Mesenchymal stem cell (in vitro differentiated cells and primary cell): ENCODE results near the gene SERPINE1.

Experiments used
- DNase-seq: peaks from one replicate; pipeline ENCODE4 v3.0.0-alpha.2; 2013
- H2AFZ ChIP-seq: one replicate; pipeline ENCODE4 v1.6.1; 2013; ENCODE audit warnings: low read depth, mild to moderate bottlenecking, control low read depth, inconsistent platforms, low read length, moderate library complexity
- H2AK5ac ChIP-seq: 2 replicates; pipeline ENCODE4 v1.6.1; 2013; ENCODE audit warnings: low read length, moderate library complexity, mild to moderate bottlenecking, inconsistent platforms; ENCODE audit not compliant: severe bottlenecking
- H2BK120ac ChIP-seq: one replicate; pipeline ENCODE4 v1.6.1; 2013; ENCODE audit warnings: low read depth, mild to moderate bottlenecking, inconsistent platforms, low read length, moderate library complexity
- H2BK12ac ChIP-seq, 2 experiments: one replicate each; pipeline ENCODE4 v1.6.1; 2013; ENCODE audit warnings: inconsistent platforms in 2 of 2, low read length in 2 of 2, mild to moderate bottlenecking in 2 of 2, moderate library complexity in 2 of 2, control low read depth in 1 of 2
- H2BK15ac ChIP-seq: one replicate; pipeline ENCODE4 v1.6.1; 2013; ENCODE audit warnings: mild to moderate bottlenecking, low read depth, inconsistent platforms; ENCODE audit not compliant: poor library complexity, severe bottlenecking
- H2BK5ac ChIP-seq: 2 replicates; pipeline ENCODE4 v1.6.1; 2013; ENCODE audit warnings: low read depth, mild to moderate bottlenecking, low read length, control low read depth, inconsistent platforms; ENCODE audit not compliant: poor library complexity, severe bottlenecking
- H3K14ac ChIP-seq, 2 experiments: one replicate each; pipeline ENCODE4 v1.6.1; 2013; ENCODE audit warnings: inconsistent platforms in 2 of 2, low read length in 2 of 2, control low read depth in 1 of 2, mild to moderate bottlenecking in 1 of 2, moderate library complexity in 1 of 2
- H3K18ac ChIP-seq, 2 experiments: one replicate each; pipeline ENCODE4 v1.6.1; 2013; ENCODE audit warnings: inconsistent platforms in 2 of 2, low read length in 2 of 2, control low read depth in 1 of 2, low read depth in 1 of 2, mild to moderate bottlenecking in 1 of 2
- H3K23ac ChIP-seq, 2 experiments: one replicate each; pipeline ENCODE4 v1.6.1; 2013; ENCODE audit warnings: inconsistent platforms in 2 of 2, low read length in 2 of 2, mild to moderate bottlenecking in 2 of 2, moderate library complexity in 2 of 2, control low read depth in 1 of 2
- H3K27ac ChIP-seq: 2 replicates; pipeline ENCODE4 v1.5.1; 2013; ENCODE audit warnings: mild to moderate bottlenecking, moderate library complexity, low read length, control low read depth, inconsistent platforms; ENCODE audit not compliant: poor library complexity, severe bottlenecking
- H3K27me3 ChIP-seq, 2 experiments: 2 replicates each; pipeline versions ENCODE4 v1.6.1 to v1.7.0; 2013; ENCODE audit warnings: low read length in 2 of 2, mild to moderate bottlenecking in 2 of 2, moderate library complexity in 2 of 2, control low read depth in 1 of 2, inconsistent platforms in 1 of 2; ENCODE audit not compliant: control insufficient read depth in 1 of 2, insufficient read depth in 1 of 2
- H3K36me3 ChIP-seq, 2 experiments: 2 replicates each; pipeline versions ENCODE4 v1.6.1 to v1.7.0; 2013; ENCODE audit warnings: low read length in 2 of 2, control low read depth in 1 of 2, inconsistent platforms in 1 of 2, low read depth in 1 of 2, mild to moderate bottlenecking in 1 of 2; ENCODE audit not compliant: insufficient read depth in 2 of 2, control insufficient read depth in 1 of 2
- H3K4ac ChIP-seq, 2 experiments: one replicate each; pipeline ENCODE4 v1.6.1; 2013; ENCODE audit warnings: inconsistent platforms in 2 of 2, low read length in 2 of 2, mild to moderate bottlenecking in 2 of 2, moderate library complexity in 2 of 2, control low read depth in 1 of 2, low read depth in 1 of 2
- H3K4me1 ChIP-seq: 2 replicates; pipeline ENCODE4 v1.6.1; 2013; ENCODE audit warnings: low read depth, low read length, control low read depth; ENCODE audit not compliant: control insufficient read depth, insufficient read depth
- H3K4me2 ChIP-seq: 2 replicates; pipeline ENCODE4 v1.6.1; 2013; ENCODE audit warnings: low read length, mild to moderate bottlenecking, inconsistent platforms; ENCODE audit not compliant: poor library complexity, severe bottlenecking
- H3K4me3 ChIP-seq, 2 experiments: 2 replicates each; pipeline versions ENCODE4 v1.5.1 to v1.7.0; 2013; ENCODE audit warnings: low read length in 2 of 2, mild to moderate bottlenecking in 2 of 2, control low read depth in 1 of 2, low read depth in 1 of 2; ENCODE audit not compliant: insufficient read depth in 1 of 2
- H3K79me1 ChIP-seq: replicated peaks from 2 replicates; pipeline ENCODE4 v1.6.1; 2013; ENCODE audit warnings: mild to moderate bottlenecking, control low read depth, low read length, inconsistent platforms; ENCODE audit not compliant: poor library complexity, severe bottlenecking
- H3K9ac ChIP-seq: 2 replicates; pipeline ENCODE4 v1.7.0; 2013; ENCODE audit warnings: mild to moderate bottlenecking, low read length, moderate library complexity
- H3K9me3 ChIP-seq: 2 replicates; pipeline ENCODE4 v1.7.0; 2013; ENCODE audit warnings: mild to moderate bottlenecking, low read length; ENCODE audit not compliant: control insufficient read depth
- H4K8ac ChIP-seq: one replicate; pipeline ENCODE4 v1.6.1; 2013; ENCODE audit warnings: inconsistent platforms, mild to moderate bottlenecking, low read length, moderate library complexity
- H4K91ac ChIP-seq: one replicate; pipeline ENCODE4 v1.6.1; 2013; ENCODE audit warnings: mild to moderate bottlenecking, low read length, inconsistent platforms
- WGBS: methylation state at CpG from one replicate; pipeline ENCODE4 v1.1.7; 2013; ENCODE audit warnings: mixed read lengths; 5-methylcytosine and 5-hydroxymethylcytosine counted together

SERPINE1 gene

DNA sequence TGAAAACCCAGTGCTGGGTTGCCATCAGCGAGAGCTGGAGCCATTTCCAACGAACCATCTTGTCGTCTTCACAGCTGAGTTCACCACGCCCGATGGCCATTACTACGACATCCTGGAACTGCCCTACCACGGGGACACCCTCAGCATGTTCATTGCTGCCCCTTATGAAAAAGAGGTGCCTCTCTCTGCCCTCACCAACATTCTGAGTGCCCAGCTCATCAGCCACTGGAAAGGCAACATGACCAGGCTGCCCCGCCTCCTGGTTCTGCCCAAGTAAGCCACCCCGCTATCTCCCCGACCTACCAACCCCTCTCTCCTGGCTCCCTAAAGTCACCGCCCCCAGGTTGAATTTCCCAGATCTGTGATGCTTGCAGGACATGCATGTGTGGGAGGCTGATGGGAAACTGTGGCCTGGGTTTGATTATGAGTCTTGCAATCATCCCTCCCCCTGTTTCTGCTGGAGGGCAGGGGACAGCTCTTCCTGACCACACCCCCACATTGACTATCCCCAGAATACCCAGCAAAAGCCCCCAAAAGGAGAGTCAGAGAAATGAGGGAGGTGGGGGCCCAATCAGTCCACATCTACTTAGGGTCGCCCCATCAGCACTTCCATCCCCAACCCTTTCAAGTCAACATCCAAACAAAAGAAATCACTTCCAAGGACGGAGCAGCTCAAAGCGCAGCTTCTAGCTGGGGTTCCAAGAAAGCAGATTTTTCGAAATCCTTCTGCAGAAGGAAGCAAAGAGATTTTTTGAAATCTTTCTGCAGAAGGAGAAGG, 6.9 kb downstream of the SERPINE1 start:
- 75% methylated on average over 13 of the region's 15 CpGs for WGBS
- Histone ChIP-seq H2BK120ac (peak overlapping the region; percentile 37), H3K4me2 (no peak overlapping the region), H3K4me3 (peak overlapping the region; percentile 10 to 37), H3K36me3 (peaks cover 58 to 74% of the 10 kb centered on the region in 2 experiments), H3K18ac (peak overlapping the region in 1 of 2 experiments; percentile 58), H3K4me1 (peaks cover 23% of the 10 kb centered on the region), H3K9me3 (no peaks in the 10 kb centered on the region), H4K91ac (peak overlapping the region; percentile 9), H3K27me3 (no peaks in the 10 kb centered on the region), H3K79me1 (peaks cover 6% of the 10 kb centered on the region), H3K4ac (peak overlapping the region; percentile 2 to 20), H2AFZ (no peak overlapping the region), H3K9ac (peak overlapping the region; percentile 76), H3K14ac (peak overlapping the region in 1 of 2 experiments; percentile 14), H2AK5ac (peak overlapping the region; percentile 56), H3K27ac (peak overlapping the region; percentile 44), H2BK15ac (peak overlapping the region; percentile 40), H2BK5ac (no peak overlapping the region), H4K8ac (peak overlapping the region; percentile 27), H3K23ac (peak overlapping the region in 1 of 2 experiments; percentile 20), H2BK12ac (peak overlapping the region in 1 of 2 experiments; percentile 64)
- DNase-seq: peak; percentile 70

DNA sequence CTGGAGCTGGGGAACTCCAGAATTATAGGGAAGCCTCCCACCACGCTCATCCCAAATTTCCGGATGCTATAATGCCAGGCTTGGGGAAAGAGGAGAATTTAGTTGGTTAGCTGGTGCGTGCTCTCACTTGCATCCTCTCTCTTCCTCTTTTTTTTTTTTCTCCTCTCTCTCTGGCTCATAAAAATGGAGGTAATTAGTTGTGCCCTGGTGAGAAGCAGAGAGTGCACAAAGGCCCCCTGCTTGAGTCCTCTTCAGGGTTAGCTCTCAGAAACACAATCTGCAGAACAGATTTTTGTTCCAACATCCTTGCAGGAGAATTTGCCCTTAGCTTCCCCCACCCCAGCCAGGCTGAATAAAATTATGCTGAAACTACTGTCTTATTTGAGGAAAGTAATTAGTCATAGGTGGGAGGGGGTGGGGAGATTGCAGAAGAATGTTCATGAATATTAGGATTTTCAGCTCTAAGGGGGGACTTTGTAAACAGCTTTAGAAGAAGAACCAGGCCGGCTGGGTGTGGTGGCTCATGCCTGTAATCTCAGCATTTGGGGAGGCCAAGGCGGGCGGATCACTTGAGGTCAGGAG, 7.6 kb downstream of the SERPINE1 start:
- H3K79me1 ChIP-seq: peaks cover 6% of the 10 kb centered on the region
- no peak overlapping the region for H4K91ac ChIP-seq
- peak overlapping the region in 1 of 2 experiments; percentile 20 for H3K23ac ChIP-seq
- H2BK15ac ChIP-seq: no peak overlapping the region
- H2AK5ac ChIP-seq: peak overlapping the region; percentile 56
- H3K18ac ChIP-seq: no peak overlapping the region
- peak overlapping the region; percentile 76 for H3K9ac ChIP-seq
- H3K4me2 ChIP-seq: no peak overlapping the region
- peaks cover 58 to 74% of the 10 kb centered on the region in 2 experiments for H3K36me3 ChIP-seq
- peak; percentile 64 for DNase-seq
- peak overlapping the region; percentile 44 for H3K27ac ChIP-seq
- no peak overlapping the region for H3K14ac ChIP-seq
- H4K8ac ChIP-seq: no peak overlapping the region
- peak overlapping the region in 1 of 2 experiments; percentile 34 for H2BK12ac ChIP-seq
- H2BK5ac ChIP-seq: no peak overlapping the region
- peak overlapping the region in 1 of 2 experiments; percentile 37 for H3K4me3 ChIP-seq
- 85% methylated on average over 2 of the region's 6 CpGs for WGBS
- peaks cover 23% of the 10 kb centered on the region for H3K4me1 ChIP-seq
- no peak overlapping the region for H3K4ac ChIP-seq
- H2AFZ ChIP-seq: no peak overlapping the region
- H3K27me3 ChIP-seq: no peaks in the 10 kb centered on the region
- no peaks in the 10 kb centered on the region for H3K9me3 ChIP-seq
- H2BK120ac ChIP-seq: peak overlapping the region; percentile 37

DNA sequence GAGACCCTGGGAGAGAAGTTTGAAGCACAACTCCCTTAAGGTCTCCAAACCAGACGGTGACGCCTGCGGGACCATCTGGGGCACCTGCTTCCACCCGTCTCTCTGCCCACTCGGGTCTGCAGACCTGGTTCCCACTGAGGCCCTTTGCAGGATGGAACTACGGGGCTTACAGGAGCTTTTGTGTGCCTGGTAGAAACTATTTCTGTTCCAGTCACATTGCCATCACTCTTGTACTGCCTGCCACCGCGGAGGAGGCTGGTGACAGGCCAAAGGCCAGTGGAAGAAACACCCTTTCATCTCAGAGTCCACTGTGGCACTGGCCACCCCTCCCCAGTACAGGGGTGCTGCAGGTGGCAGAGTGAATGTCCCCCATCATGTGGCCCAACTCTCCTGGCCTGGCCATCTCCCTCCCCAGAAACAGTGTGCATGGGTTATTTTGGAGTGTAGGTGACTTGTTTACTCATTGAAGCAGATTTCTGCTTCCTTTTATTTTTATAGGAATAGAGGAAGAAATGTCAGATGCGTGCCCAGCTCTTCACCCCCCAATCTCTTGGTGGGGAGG, 10.8 kb downstream of the SERPINE1 start:
- peaks cover 36 to 49% of the 10 kb centered on the region in 2 experiments for H3K36me3 ChIP-seq
- no peak overlapping the region for H3K23ac ChIP-seq
- no peak overlapping the region for H2BK5ac ChIP-seq
- H2AK5ac ChIP-seq: peak overlapping the region; percentile 21
- H2AFZ ChIP-seq: no peak overlapping the region
- H3K4me2 ChIP-seq: peak overlapping the region; percentile 6
- peak overlapping the region; percentile 76 for H3K27ac ChIP-seq
- H3K9me3 ChIP-seq: no peaks in the 10 kb centered on the region
- H3K18ac ChIP-seq: peak overlapping the region; percentile 67 to 75
- H3K79me1 ChIP-seq: peaks cover 3% of the 10 kb centered on the region
- H4K91ac ChIP-seq: peak overlapping the region; percentile 48
- no peak overlapping the region for H3K4me3 ChIP-seq
- H3K4me1 ChIP-seq: peaks cover 18% of the 10 kb centered on the region
- H2BK12ac ChIP-seq: peak overlapping the region; percentile 41 to 64
- H2BK15ac ChIP-seq: peak overlapping the region; percentile 92
- peak overlapping the region; percentile 78 for H3K9ac ChIP-seq
- 85% methylated on average over 8 of the region's 9 CpGs for whole genome bisulfite sequencing
- H2BK120ac ChIP-seq: peak overlapping the region; percentile 54
- no peaks in the 10 kb centered on the region for H3K27me3 ChIP-seq
- H3K14ac ChIP-seq: no peak overlapping the region
- H4K8ac ChIP-seq: peak overlapping the region; percentile 59
- no peak for DNase-seq
- H3K4ac ChIP-seq: peak overlapping the region; percentile 8 to 28
